Tibial nerve (tissue), 4 donors: Measurements from ENCODE around the gene ADIPOR2.

Experiments
- CTCF ChIP-seq, 5 experiments: fragments of 200-600 bp in 3 of 5; fragments of 450-650 bp in 2 of 5; sonication (generic) in 3 of 5; IDR thresholded peaks; one replicate each; pipeline ENCODE4 v1.5.1; 2016 to 2019; ENCODE audit warnings: antibody characterized with exemption in 5 of 5, mild to moderate bottlenecking in 3 of 5, moderate library complexity in 2 of 5
- EP300 ChIP-seq, 2 donors: sonication (generic); formaldehyde crosslinking; IDR thresholded peaks; one replicate each; pipeline ENCODE4 v1.6.1; 2017; ENCODE audit warnings: antibody characterized with exemption in 2 of 2, mild to moderate bottlenecking in 1 of 2
- POLR2A ChIP-seq, 2 donors: fragments of 450-650 bp; IDR thresholded peaks; one replicate each; pipeline ENCODE4 v1.6.1; 2017; ENCODE audit warnings: antibody characterized with exemption in 2 of 2, mild to moderate bottlenecking in 2 of 2, moderate library complexity in 2 of 2

- TF ChIP-seq POLR2A (IDR thresholded peaks at IDR 0.05), result no peak
- TF ChIP-seq CTCF (IDR thresholded peaks at IDR 0.05), result no peak
- TF ChIP-seq EP300 (IDR thresholded peaks at IDR 0.05), result no peak
Observed at GRCh38 chr12:1827826-1828805, 137.2 kb downstream of the ADIPOR2 start.
